HG03460 (cell line): ENCODE data around the gene OR4D2.

Experiments
- ATAC-seq: cut with Tn5 transposase; IDR thresholded peaks from one replicate; pipeline ENCODE4 v1.9.1; 2021; ENCODE audit not compliant: unreplicated experiment

The OR4D2 gene

GRCh38 chr17:58207451-58207850 is 40.7 kb downstream of the OR4D2 start:
- no peak for ATAC-seq

- no peak for ATAC-seq
These were observed 41.6 kb downstream of the OR4D2 start for GRCh38 chr17:58208344-58208743.

- no peak for ATAC-seq
These were observed 44.1 kb downstream of the OR4D2 start for GRCh38 chr17:58210922-58211321.

- no peak for ATAC-seq
These were observed 48.9 kb downstream of the OR4D2 start for GRCh38 chr17:58215685-58216084.

GRCh38 chr17:58217766-58218165 is 51.0 kb downstream of the OR4D2 start:
- no peak for ATAC-seq

GRCh38 chr17:58219007-58219788 is 52.4 kb downstream of the OR4D2 start, which contains the start of gene MKS1:
Gene MKS1, minus strand, starts transcription at chr17:58219255. Its CDS starts 25 bp downstream, at chr17:58219230.
- ATAC-seq, result peak; percentile 93

- no peak for ATAC-seq
These were observed 53.0 kb downstream of the OR4D2 start for GRCh38 chr17:58219789-58220183.
